ENCODE results near the gene SUZ12.
"Not testable (repeated sequence)": the region's sequence is repeated elsewhere in the genome, so short reads cannot be mapped to it uniquely, and the experiment has no call there.

Gene SUZ12

GRCh38 chr17:32041306-32041875 lies 104.6 kb downstream of the SUZ12 start:
- DNase-seq (ENCODE audit: low spot score) = not testable (repeated sequence)

GRCh38 chr17:32042266-32042665 lies 105.5 kb downstream of the SUZ12 start:
- DNase-seq (ENCODE audit: low spot score) = not testable (repeated sequence)

- not testable (repeated sequence) for DNase-seq (ENCODE audit: low spot score)
Observed at GRCh38 chr17:32045611-32046010, 108.8 kb downstream of the SUZ12 start.

- DNase-seq (ENCODE audit: low spot score) = not testable (repeated sequence)
Observed at GRCh38 chr17:32047663-32048062, 110.9 kb downstream of the SUZ12 start.

Data from CD4-positive, alpha-beta T cell treated with Interleukin-6 at 100 ng/mL for 8 hours (primary cell).